GM19035 (cell line): ENCODE results near the gene PLXNA4.

ENCODE experiments used
- ATAC-seq: cut with Tn5 transposase; IDR thresholded peaks from one replicate; pipeline ENCODE4 v1.9.1; 2021; ENCODE audit not compliant: unreplicated experiment

PLXNA4 gene

DNA sequence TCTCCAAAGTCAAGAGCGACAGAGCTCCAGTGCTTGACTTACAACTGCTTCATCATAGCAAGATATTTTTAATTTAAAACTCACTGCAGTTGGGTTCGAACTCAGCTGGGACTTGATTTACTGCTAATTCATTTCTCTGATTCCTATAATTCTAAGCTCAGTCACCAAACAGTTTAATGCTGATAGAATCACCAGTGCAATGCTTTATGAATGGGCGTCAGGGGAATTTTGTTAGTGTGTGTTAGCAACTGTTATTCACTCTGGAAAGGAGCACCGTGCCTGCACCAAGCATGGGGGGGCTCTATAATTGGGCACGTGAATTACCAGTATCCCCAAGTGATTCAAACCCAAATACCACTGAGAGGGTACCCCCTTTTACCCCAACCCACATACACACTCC lies 10.4 kb downstream of the PLXNA4 start:
- ATAC-seq, result no peak

DNA sequence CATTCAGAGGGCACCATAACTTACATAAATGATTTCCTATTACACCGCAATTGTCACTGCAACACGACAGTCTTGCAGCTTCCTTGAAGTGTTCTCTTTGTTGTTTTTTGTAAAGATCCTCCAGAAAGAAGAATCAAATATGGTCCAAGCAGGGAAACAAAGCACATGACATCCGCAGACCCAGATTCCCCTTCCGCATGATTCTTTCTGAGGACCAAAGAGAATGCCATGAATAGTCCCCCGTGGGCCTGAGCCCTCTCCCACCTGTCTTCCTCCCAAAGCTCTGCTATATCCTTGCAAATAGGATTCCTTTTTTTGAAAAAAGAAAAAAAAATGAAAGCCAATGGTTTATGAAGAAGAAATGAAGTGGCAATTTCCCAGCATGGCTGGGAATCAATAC lies 10.8 kb downstream of the PLXNA4 start:
- no peak for ATAC-seq

DNA sequence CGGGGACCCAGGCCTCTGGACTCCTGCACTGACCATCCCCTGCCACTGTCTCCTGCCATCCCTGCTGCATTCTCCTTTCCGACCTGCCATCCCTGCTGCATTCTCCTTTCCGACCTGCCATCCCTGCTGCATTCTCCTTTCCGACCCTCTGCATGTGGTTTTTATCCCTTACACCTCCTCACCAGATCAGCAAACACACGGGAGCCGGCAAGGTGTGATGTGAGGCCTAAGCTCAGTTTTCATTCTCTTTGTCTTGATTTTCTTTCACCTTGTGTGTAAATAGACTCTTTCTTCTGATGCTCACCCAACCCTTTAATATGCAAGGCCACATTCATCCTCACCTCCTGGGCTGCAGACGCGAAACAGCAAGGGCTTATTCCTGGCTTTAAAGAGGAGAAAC lies 11.4 kb downstream of the PLXNA4 start:
- no peak for ATAC-seq

DNA sequence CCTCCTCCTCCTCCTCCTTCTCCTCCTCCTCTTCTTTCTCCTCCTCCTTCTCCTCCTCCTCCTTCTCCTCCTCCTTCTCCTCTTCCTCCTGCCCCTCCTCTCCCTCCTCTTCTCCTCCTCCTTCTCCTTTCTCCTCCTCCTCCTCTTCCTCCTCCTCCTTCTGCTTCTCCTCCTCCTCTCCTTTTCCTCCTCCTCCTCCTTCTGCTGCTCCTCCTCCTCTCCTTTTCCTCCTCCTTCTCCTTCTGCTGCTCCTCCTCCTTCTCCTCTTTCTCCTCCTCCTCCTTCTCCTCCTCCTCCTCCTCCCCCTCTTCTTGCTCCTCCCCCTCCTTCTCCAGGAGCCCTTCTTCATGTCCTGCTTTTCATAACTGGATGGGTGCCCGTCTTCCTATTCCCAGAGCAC lies 12.2 kb downstream of the PLXNA4 start:
- ATAC-seq, result no peak

DNA sequence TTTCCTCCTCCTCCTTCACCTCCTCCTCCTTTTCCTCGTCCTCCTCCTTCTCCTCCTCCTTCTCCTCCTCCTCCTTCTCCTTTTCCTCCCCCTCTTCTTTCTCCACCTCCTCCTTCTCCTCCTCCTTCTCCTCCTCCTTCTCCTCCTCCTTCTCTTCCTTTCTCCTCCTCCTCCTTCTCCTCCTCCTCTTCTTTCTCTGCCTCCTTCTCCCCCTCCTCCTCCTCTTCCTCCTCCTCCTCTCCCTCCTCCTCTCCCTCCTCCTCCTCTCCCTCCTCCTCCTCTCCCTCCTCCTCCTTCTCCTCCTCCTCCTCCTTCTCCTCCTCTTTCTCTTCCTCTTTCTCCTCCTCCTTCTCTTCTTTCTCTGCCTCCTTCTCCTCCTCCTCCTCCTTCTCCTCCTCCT lies 13.6 kb downstream of the PLXNA4 start:
- no peak for ATAC-seq

DNA sequence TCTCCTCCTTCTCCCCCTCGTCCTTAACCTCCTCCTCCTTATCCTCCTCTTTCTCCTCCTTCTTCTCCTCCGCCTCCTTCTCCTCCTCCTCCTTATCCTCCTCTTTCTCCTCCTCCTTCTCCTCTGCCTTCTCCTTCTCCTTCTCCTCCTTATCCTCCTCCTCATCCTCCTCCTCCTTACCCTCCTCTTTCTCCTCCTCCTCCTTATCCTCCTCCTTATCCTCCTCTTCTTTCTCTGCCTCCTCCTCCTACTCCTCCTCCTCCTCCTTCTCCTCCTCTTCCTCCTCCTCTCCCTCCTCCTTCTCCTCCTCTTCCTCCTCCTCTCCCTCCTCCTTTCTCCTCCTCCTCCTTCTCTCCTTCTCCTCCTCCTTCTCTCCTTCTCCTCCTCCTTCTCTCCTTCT lies 14.5 kb downstream of the PLXNA4 start:
- no peak for ATAC-seq

DNA sequence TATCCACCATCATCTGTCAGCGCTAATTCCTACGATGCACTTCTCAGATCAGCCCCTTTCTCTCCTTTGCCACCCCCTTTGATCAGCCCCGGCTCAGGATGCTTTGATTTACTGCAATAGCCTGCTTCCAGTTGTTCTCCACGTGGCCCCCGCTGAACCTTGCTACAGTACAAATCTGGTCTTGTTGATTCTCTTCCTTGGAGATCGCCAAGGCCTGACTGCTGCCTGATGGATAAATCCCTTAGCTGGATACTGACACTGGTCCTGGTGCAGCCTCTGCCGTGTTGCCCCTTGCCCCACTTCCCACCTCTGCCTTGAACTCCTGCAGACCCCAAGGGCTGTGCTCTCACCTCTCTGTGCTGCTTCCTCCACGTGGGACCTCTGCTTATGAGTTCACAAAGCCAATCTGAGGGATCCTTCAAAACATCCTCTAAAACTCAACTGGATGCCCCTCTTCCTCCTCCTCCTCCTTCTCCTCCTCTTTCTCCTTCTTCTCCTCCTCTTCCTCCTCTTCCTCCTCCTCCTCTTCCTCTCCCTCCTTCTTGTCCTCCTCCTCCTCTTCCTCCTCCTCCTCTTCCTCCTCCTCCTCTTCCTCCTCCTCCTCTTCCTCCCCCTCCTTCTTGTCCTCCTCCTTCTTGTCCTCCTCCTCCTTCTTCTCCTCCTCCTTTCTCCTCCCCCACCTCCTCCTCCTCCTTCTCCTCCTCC lies 15.3 kb downstream of the PLXNA4 start:
- no peak for ATAC-seq

DNA sequence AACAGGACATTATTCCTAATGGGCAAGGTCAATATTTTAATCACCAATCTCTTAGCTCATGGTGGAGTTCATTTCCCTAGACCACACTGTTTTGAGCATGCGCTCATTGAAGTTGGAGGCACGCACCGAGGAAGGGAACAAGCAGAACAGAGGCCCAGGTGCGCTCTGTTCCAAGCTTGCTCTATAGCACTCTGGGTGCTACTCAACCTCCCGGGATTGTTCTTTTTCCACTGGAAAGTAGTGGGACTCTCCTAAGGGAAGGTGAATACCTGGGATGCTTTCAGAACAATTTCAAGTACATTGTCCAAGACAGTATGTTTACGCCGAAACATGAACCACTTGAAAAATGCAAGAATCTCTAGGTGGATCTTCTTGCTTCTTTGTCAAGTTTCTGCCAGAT lies 16.2 kb downstream of the PLXNA4 start:
- no peak for ATAC-seq

DNA sequence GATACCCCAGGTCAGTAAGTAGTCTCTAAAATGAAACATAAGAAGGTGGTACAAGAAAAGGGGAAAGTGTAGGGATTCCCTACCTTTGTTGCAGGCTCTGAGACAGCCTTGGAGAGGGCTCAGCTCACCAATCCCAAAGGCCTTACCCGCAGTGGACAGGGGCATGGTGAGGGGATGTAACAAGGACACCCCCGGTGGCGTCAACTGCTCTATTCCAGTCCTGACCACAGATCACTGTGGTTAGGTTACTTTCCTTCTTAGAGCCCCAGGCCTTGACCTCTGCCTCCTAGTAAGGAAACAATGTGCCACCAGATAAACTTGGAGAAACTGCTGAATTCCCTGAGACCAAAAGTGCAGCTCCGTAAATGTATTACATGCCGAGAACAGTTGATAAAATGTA lies 17.5 kb downstream of the PLXNA4 start:
- no peak for ATAC-seq

DNA sequence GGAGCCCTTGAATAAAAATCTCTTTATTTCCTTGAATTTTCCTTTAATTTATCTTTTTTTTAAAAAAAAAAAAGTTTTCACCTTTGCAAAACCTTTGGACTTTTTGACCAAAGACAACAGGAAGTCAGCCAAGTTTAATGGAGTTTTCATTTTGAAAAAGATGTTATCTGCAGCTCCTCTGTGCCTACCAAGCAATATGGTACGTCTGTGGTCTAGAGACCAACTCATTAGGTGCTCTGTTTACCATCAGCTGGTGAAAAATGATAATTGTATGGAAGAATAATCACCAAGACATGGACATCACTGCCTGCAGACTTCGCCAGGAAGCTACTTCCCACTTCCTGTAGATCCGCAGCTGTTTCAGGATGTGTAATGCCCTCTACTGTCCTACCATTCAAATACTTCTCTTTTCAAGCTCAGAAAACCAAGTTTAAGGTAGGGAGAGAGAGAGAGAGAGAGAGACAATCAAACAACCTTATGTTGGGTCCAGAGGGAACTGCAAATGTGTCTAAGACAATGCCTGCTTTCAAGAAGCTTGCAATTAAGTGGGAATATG lies 18.7 kb downstream of the PLXNA4 start:
- ATAC-seq, result no peak

DNA sequence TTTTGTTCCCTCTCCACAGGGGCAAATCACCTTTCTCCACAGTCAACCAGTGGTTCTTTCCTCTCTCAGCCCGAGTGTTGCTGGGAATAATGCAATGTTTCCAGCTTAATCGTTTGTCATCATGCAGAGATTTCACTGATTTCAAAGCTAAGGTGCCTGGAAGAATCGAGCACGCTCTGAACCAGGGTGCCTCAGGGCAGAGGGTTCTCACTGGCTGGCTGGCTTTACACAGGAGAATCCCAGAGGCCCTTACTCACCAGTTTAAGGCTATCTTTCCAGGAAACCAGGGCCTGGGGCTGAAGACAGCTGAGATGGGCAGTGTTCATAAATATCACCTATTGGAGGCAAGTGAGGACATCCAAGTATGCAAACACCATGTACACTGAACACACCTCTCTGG lies 21.8 kb downstream of the PLXNA4 start:
- ATAC-seq, result no peak

DNA sequence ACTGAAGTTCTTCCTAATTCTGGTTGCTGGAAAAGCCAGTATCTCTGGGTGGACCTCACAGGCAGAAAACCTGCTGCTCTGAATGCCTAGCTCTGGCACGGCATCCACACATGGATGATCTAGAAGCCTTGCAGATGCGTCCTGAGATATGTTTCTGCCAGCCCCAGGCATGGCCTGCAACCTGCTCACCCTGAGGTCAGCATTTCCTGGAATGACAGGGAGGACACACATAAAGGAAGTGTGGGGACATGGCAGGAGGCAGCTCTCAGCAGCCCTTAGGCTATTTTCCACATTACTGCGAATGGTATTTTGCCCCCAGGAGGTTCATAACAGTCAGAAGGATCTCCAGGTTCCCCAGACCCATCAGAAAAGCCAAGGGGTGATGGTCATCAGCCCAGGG lies 23.2 kb downstream of the PLXNA4 start:
- no peak for ATAC-seq

DNA sequence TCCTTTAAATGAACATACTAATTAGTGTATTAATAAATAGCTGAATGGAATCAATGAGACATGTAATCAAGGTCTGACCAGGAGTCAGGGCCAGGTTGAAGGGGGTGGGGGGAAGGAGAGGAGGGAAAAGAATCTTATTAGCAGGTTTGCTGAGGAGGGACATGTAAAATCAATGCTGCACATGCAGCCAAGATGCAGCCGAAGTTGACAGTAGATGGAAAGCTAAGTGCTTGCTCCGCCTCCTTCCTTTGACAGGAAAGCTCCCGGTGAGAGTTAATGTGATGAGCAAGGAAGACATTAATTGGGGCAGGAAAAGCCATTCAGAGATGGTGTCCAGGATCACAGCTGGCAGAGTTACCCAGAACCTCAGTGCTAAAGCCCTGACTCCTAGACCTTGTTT lies 24.4 kb downstream of the PLXNA4 start:
- no peak for ATAC-seq

DNA sequence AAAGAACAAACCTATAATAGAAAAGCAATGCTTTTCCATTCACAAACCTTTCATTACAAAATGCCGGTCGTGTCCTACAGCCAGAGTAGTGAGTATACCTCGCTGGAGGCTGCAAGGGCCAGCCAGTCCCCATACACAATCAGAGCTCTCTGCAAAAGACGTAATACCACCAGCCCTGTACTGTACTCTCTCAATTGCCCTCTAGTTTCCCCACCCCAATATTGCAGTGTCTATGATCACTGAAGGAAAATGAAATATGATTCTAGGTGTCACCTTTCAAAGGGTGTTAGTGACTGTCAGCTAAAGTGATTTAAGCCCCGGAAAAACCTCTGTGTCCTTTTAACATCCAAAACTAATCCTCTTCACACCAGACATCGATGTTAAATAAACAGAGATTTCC lies 24.8 kb downstream of the PLXNA4 start:
- no peak for ATAC-seq

DNA sequence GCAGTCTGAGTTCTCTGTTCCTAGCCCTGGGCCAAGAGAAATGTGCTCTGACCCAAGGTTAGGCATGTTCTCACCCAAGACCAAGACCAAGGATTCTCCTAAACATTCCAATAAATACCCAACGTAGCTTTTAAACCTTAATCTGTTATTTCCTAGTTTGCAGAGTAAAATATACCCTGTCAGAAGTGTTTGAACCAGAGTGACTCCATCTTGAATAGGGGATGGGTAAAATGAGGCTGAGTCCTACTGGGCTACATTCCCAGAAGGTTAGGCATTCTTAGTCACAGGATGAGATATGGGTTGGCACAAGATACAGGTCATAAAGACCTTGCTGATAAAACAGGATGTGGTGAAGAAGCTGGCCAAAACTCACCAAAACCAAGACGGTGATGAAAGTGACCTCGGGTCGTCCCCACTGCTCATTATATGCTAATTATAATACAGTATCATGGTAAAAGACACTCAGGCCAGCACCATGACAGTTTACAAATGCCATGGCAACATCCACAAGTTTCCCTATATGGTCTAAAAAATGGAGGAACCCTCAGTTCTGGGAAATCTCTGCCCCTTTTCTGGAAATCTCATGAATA lies 27.7 kb downstream of the PLXNA4 start:
- no peak for ATAC-seq

DNA sequence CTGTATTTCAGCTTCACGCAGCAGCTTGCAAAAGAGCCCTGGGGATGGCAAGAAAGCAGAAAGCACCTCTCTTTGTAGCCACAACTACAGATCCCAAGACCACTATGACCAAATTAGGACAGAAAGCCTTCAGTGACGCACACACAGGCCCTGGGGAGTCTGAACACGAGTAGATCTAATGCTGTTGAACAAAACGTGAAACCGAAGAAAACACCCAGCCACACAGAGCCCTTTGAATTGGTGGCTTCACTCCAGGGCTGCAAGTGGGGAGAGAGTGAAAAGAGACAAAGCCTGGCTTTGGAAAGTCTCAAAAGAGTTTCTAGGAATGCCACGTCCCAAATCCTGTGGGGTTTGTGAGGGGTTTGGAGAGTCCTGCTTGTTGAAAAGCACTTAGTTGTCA lies 28.4 kb downstream of the PLXNA4 start:
- ATAC-seq, result no peak

DNA sequence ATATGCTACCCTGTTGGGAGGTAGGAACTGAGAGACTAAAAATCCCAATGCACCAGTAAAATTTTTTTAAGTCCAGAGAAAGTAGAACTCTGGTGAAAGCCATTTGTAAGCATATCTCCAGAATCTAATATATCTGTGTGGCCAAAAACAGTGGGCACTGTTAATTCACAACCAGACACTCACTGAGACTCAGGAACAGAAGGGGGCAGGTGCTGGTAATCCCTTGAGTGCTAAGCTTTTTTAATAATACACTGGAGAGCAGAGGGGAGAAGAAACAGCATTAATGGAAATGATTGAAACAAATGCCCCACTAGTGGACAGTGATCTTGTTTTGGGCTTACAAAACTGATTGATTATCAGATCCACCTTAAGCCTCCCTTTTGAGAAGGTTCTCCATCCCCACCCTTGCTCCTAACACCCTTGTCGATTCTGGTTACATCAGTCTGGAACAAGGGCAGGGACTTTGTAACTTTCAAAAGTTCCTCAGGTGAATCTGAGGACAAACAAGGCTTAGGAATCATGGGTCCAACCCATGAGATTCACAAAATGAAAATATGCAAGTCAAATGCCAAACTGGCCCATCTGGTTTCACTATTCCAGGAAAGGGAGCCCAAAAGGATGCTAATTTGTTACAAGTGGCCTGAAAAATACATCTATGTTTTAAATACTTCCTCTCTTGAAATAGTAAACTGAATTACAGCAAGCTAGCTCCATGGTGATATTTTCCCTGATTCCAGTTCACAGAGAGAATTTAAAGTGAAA lies 29.7 kb downstream of the PLXNA4 start:
- ATAC-seq, result no peak

DNA sequence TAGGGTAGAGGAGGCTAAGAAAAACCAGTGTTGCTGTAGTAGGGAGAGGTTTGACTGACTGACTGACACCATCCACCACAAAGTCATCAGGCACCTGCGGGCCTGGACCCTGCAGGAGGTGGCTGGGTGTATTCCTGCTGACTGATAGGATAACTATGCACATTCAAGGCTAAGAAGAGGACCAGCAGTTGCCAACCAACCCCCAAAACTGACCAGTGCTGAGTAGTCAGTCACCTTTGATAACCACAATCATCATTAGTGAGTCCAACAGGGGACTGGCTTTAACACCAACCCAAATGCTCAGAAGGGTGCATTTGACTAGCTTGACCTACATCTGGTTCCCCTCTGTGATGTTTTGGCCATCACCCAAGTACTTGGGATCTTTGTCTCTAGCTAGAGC lies 30.5 kb downstream of the PLXNA4 start:
- no peak for ATAC-seq

DNA sequence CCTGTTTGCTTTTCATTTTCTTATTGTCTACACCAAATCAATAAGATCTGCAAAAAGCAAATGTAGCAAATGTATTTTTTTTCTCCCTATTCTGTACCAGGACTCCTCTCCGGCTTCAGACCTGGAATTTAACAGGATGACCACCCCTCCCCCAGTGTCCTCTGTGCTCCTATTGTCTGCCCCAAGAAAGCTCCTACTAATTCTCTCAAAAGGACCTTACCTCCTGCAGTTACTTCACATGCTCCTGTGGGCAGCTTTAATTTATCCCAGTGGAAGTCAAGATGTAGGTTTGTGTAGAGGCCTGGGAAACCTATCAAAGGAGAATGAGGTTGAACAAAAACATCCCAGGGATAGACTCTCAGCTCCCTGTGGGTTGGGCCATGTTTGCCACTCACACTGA lies 31.3 kb downstream of the PLXNA4 start:
- ATAC-seq, result no peak

DNA sequence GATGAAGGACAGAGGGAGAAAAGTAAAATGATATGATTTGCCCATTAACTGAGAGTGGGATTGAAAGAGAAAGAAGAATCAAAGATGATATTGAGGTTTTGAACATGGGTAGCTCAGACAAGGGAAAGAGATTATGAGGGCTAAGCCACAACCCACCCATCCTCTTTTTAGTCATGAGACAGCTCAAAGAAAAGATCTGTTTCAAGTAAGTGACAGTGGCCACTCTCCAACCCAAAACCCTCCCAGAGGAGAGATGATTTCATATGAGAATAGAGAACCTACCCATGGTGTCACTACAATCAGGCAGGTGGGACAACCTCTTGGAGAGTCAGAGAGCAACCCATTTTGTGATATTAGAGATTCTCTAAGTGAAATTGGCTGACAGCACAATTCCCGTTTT lies 32.2 kb downstream of the PLXNA4 start:
- no peak for ATAC-seq

DNA sequence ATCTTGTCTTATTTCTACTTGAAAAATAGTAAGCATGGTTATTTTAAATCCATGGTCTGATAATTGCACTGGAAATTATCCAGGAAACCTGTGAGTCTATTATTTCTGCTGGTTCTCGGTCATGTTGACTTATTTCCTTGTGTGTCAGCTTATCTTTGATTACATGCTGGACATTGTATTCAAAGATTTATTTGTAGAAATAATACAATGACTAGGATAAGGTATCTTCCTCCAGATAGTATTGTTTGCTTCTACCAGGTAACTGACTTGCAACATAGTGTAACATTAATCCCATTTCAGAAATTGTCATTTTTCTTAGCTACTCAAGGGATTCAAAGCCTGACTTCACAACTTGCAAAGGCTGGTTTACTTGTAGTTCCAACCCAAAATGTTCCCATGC lies 33.4 kb downstream of the PLXNA4 start:
- no peak for ATAC-seq

DNA sequence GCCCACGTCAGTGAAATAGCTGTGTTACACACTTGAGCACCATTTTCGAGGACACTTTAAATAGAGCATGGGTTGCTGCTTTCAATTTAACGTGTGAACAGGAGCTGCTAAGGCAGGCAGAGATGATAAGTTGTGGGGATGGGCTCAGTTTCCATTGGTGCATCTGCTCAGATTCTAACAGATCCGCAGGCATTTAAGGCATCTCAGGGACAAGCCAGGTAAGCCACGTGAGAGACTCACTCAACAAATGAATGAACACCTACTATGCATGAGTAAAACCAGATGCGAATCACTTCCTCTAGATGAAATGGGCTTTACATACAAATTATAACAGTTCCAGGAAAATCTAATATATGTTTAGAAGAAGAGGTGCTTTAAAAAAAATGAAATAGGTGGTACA lies 34.6 kb downstream of the PLXNA4 start:
- ATAC-seq, result no peak
